HepG2 (cell line): Measurements from ENCODE around the gene ZNF586. TPM values are rescaled to one million over a fixed set of nuclear protein-coding genes. Genes with fewer than 3 reads are reported as not detected.

Experiments used
- CBX2 ChIP-seq, 2 experiments: fragments of 200-600 bp in 1 of 2; sonication (generic); formaldehyde crosslinking in 1 of 2; IDR thresholded peaks; 2 replicates each; pipeline versions ENCODE4 v1.7.0 to v1.8.1; 2018 to 2022; ENCODE audit warnings: low read depth in 2 of 2, low read length in 1 of 2, mild to moderate bottlenecking in 1 of 2, missing genetic modification reagents in 1 of 2
- DNMT1 ChIP-seq: sonication (generic); formaldehyde crosslinking; IDR thresholded peaks from 2 replicates; pipeline ENCODE4 v1.5.1; 2020; ENCODE audit warnings: mild to moderate bottlenecking, missing genetic modification reagents
- FOXJ3 ChIP-seq: sonication (generic); formaldehyde crosslinking; IDR thresholded peaks from 2 replicates; pipeline ENCODE4 v1.4.0; 2020; ENCODE audit warnings: missing genetic modification reagents, mild to moderate bottlenecking, borderline replicate concordance
- HIVEP1 ChIP-seq: sonication (generic); formaldehyde crosslinking; IDR thresholded peaks from 2 replicates; pipeline ENCODE4 v1.4.0; 2020; ENCODE audit warnings: mild to moderate bottlenecking, missing genetic modification reagents
- HNRNPL ChIP-seq: fragments of 200-400 bp; formaldehyde crosslinking; IDR thresholded peaks from 2 replicates; pipeline ENCODE4 v1.6.1; 2017; ENCODE audit warnings: mild to moderate bottlenecking, low read depth, low read length
- MXD4 ChIP-seq: IDR thresholded peaks from 2 replicates; pipeline ENCODE4 v1.6.1; 2016; ENCODE audit warnings: mild to moderate bottlenecking, missing biosample characterization, missing genetic modification reagents
- PHF8 ChIP-seq: sonication (generic); formaldehyde crosslinking; IDR thresholded peaks from 2 replicates; pipeline ENCODE4 v1.5.0; 2020; ENCODE audit warnings: missing genetic modification reagents
- PITX1 ChIP-seq: sonication (generic); formaldehyde crosslinking; IDR thresholded peaks from 2 replicates; pipeline ENCODE4 v1.5.1; 2020; ENCODE audit warnings: mild to moderate bottlenecking, missing genetic modification reagents
- PLRG1 ChIP-seq: fragments of 450-650 bp; conservative IDR thresholded peaks from 2 replicates; pipeline ENCODE4 v1.6.1; 2016
- RFXAP ChIP-seq: sonication (generic); formaldehyde crosslinking; IDR thresholded peaks from 2 replicates; pipeline ENCODE4 v1.4.0; 2020; ENCODE audit warnings: missing genetic modification reagents, borderline replicate concordance
- ZIK1 ChIP-seq: sonication (generic); formaldehyde crosslinking; IDR thresholded peaks from 2 replicates; pipeline ENCODE4 v1.5.0; 2020; ENCODE audit warnings: mild to moderate bottlenecking, low read depth, missing genetic modification reagents, borderline replicate concordance
- ZNF264 ChIP-seq: sonication (generic); formaldehyde crosslinking; IDR thresholded peaks from 2 replicates; pipeline ENCODE4 v1.4.0; 2020; ENCODE audit warnings: missing genetic modification reagents
- ZNF33B ChIP-seq: sonication (generic); formaldehyde crosslinking; IDR thresholded peaks from 2 replicates; pipeline ENCODE4 v1.5.1; 2020; ENCODE audit warnings: mild to moderate bottlenecking, missing genetic modification reagents
- ZNF558 ChIP-seq: sonication (generic); formaldehyde crosslinking; IDR thresholded peaks from 2 replicates; pipeline ENCODE4 v1.9.0; 2022; ENCODE audit warnings: mild to moderate bottlenecking, missing genetic modification reagents, borderline replicate concordance
- ZNF562 ChIP-seq: sonication (generic); formaldehyde crosslinking; IDR thresholded peaks from 2 replicates; pipeline ENCODE4 v1.8.0; 2022; ENCODE audit warnings: missing genetic modification reagents, borderline replicate concordance
- ZNF567 ChIP-seq: sonication (generic); formaldehyde crosslinking; IDR thresholded peaks from 2 replicates; pipeline ENCODE4 v1.8.1; 2023; ENCODE audit warnings: mild to moderate bottlenecking, missing genetic modification reagents, borderline replicate concordance
- ZNF737 ChIP-seq: sonication (generic); formaldehyde crosslinking; IDR thresholded peaks from 2 replicates; pipeline ENCODE4 v1.5.0; 2020; ENCODE audit warnings: missing genetic modification reagents, mild to moderate bottlenecking, borderline replicate concordance
- ZNF777 ChIP-seq: sonication (generic); formaldehyde crosslinking; IDR thresholded peaks from 2 replicates; pipeline ENCODE4 v1.4.0; 2020; ENCODE audit warnings: missing genetic modification reagents
- ZNF780A ChIP-seq: sonication (generic); formaldehyde crosslinking; IDR thresholded peaks from 2 replicates; pipeline ENCODE4 v1.8.0; 2022; ENCODE audit warnings: mild to moderate bottlenecking, missing genetic modification reagents, moderate library complexity
- polyA plus RNA-seq, 8 experiments: library from polyadenylated mRNA; depleted of rRNA in 3 of 8; stranded (reverse) in 7 of 8; unstranded in 1 of 8; fragments of >200 nt; fragmentation: Illumina TruSeq in 4 of 8; extraction: Trizol in 4 of 8; gene quantifications; 2 replicates each; pipeline versions ENCODE4 v1.2.1 to v1.2.3, GENCODE V29; 2011 to 2016; ENCODE audit warnings: low read depth in 4 of 8, missing spikeins in 1 of 8, mixed read lengths in 1 of 8; ENCODE audit not compliant: insufficient read depth in 1 of 8
- total RNA-seq, 5 experiments: library from RNA; depleted of rRNA; stranded (reverse); fragments of >200 nt; fragmentation: Illumina TruSeq; extraction: Trizol; gene quantifications; 2 replicates each; pipeline ENCODE4 v1.2.3, GENCODE V29; 2016; ENCODE audit warnings: low read depth in 1 of 5
- TF ChIP-seq, protein P1 (sequence below): sonication (generic); formaldehyde crosslinking; IDR thresholded peaks from 2 replicates; pipeline ENCODE4 v1.8.1; 2023; ENCODE audit warnings: missing genetic modification reagents, mild to moderate bottlenecking, borderline replicate concordance
- TF ChIP-seq, protein P2 (sequence below): sonication (generic); formaldehyde crosslinking; IDR thresholded peaks from 2 replicates; pipeline ENCODE4 v1.5.1; 2020; ENCODE audit warnings: mild to moderate bottlenecking, missing genetic modification reagents
- TF ChIP-seq, protein P3 (sequence below): sonication (generic); formaldehyde crosslinking; IDR thresholded peaks from 2 replicates; pipeline ENCODE4 v1.8.0; 2022; ENCODE audit warnings: mild to moderate bottlenecking, missing genetic modification reagents, moderate library complexity
- TF ChIP-seq, protein P4 (sequence below): sonication (generic); formaldehyde crosslinking; IDR thresholded peaks from 2 replicates; pipeline ENCODE4 v1.4.0; 2020; ENCODE audit warnings: missing genetic modification reagents

The ZNF586 gene
- total and polyA plus RNA-seq, 2 of the 13 experiments (the other 11 are each of a cell fraction or from before 2014, with no cell fraction given), result 0.50 to 3.4 TPM

DNA sequence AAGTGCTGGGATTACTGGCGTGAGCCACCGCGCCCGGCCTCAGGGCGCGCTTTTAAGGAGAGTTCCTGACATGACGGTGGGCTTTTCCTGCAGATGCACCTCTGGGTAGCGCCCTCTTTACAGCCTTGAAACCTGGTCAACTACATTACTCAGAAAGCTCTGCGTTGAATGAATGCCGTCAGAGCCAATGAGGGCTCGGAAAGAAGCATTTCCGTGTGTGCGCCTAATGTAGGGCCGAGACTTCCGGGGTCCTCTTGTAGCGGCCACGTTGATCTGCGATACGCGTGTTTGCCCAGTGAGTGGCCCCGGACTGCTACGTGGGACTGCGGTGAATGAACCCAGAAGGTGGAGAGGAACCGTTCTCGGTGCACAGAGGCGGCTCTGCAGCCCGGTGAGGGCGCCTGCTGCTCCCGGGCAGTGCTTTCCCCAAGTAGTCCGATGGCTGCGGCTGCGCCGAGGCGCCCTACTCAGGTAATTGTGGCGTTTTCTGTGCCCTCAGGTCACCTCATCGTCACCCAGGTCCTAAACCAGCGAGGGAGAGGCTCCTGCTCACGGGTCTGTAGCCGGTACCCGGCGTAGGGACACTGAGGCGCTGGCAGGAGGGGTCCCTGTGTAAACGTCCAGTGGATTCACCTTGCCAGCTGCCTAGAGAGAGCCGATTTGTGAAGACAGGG is 50.1 kb downstream of the ZNF586 start (continued):
- no peak; the same call in 1 of the 2 replicates for TF ChIP-seq ZNF567 (CRISPR knock-in tag)
- 0 out of 2 replicates have a peak, but pooled peaks have one; percentile 37 for TF ChIP-seq ZNF777 (CRISPR knock-in tag)
- TF ChIP-seq PHF8, result peak; percentile 90
- TF ChIP-seq CBX2 (IDR thresholded peaks at IDR 0.05; ENCODE audit: low read depth, low read length), result no peak
- TF ChIP-seq CBX2 (CRISPR knock-in tag; IDR thresholded peaks at IDR 0.05; ENCODE audit: low read depth), result no peak
- TF ChIP-seq ZIK1 (CRISPR knock-in tag), result 0 out of 2 replicates have a peak, but pooled peaks have one; percentile 38
- no peak for TF ChIP-seq HNRNPL
- peak; percentile 94 for TF ChIP-seq MXD4 (CRISPR knock-in tag)
- peak; percentile 73; the same call in 1 of the 2 replicates for TF ChIP-seq RFXAP
- no peak for TF ChIP-seq ZNF780A
- TF ChIP-seq, protein P1, sequence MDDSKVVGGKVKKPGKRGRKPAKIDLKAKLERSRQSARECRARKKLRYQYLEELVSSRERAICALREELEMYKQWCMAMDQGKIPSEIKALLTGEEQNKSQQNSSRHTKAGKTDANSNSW (CRISPR knock-in tag), result no peak
- TF ChIP-seq, protein P2, sequence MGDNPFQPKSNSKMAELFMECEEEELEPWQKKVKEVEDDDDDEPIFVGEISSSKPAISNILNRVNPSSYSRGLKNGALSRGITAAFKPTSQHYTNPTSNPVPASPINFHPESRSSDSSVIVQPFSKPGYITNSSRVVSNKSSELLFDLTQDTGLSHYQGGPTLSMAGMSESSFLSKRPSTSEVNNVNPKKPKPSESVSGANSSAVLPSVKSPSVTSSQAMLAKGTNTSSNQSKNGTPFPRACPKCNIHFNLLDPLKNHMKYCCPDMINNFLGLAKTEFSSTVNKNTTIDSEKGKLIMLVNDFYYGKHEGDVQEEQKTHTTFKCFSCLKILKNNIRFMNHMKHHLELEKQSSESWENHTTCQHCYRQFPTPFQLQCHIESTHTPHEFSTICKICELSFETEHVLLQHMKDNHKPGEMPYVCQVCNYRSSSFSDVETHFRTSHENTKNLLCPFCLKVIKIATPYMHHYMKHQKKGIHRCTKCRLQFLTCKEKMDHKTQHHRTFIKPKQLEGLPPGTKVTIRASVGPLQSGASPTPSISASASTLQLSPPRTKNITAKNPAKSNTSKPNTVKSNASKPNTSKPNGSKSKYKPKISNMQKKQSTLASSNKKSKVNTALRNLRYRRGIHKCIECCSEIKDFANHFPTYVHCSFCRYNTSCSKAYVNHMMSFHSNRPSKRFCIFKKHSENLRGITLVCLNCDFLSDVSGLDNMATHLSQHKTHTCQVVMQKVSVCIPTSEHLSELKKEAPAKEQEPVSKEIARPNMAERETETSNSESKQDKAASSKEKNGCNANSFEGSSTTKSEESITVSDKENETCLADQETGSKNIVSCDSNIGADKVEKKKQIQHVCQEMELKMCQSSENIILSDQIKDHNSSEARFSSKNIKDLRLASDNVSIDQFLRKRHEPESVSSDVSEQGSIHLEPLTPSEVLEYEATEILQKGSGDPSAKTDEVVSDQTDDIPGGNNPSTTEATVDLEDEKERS, result no peak
- TF ChIP-seq ZNF264 (CRISPR knock-in tag), result no peak
- no peak for TF ChIP-seq PLRG1
- TF ChIP-seq, protein P3, sequence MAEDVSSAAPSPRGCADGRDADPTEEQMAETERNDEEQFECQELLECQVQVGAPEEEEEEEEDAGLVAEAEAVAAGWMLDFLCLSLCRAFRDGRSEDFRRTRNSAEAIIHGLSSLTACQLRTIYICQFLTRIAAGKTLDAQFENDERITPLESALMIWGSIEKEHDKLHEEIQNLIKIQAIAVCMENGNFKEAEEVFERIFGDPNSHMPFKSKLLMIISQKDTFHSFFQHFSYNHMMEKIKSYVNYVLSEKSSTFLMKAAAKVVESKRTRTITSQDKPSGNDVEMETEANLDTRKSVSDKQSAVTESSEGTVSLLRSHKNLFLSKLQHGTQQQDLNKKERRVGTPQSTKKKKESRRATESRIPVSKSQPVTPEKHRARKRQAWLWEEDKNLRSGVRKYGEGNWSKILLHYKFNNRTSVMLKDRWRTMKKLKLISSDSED, result no peak
- no peak for TF ChIP-seq ZNF558
- TF ChIP-seq, protein P4, sequence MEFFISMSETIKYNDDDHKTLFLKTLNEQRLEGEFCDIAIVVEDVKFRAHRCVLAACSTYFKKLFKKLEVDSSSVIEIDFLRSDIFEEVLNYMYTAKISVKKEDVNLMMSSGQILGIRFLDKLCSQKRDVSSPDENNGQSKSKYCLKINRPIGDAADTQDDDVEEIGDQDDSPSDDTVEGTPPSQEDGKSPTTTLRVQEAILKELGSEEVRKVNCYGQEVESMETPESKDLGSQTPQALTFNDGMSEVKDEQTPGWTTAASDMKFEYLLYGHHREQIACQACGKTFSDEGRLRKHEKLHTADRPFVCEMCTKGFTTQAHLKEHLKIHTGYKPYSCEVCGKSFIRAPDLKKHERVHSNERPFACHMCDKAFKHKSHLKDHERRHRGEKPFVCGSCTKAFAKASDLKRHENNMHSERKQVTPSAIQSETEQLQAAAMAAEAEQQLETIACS (CRISPR knock-in tag), result no peak
- TF ChIP-seq HIVEP1 (CRISPR knock-in tag), result peak; percentile 66
- TF ChIP-seq DNMT1 (CRISPR knock-in tag), result no peak
- no peak for TF ChIP-seq ZNF562
- peak; percentile 48; the same call in 1 of the 2 replicates for TF ChIP-seq FOXJ3 (CRISPR knock-in tag)
- TF ChIP-seq ZNF737 (CRISPR knock-in tag), result peak; percentile 65; the same call in 1 of the 2 replicates
- TF ChIP-seq PITX1, result peak; percentile 56; the same call in 1 of the 2 replicates
- TF ChIP-seq ZNF33B (CRISPR knock-in tag), result no peak
